Uterus (tissue), 2 donors: ENCODE measurements around the gene ZNF785.

Experiments
- POLR2A ChIP-seq, 2 donors: fragments of 450-650 bp; IDR thresholded peaks; one replicate each; pipeline ENCODE4 v1.6.1; 2016; ENCODE audit warnings: antibody characterized with exemption in 2 of 2, mild to moderate bottlenecking in 1 of 2, moderate library complexity in 1 of 2
- TF ChIP-seq, protein P1 (sequence below), 4 experiments: fragments of 200-600 bp in 2 of 4; fragments of 450-650 bp in 2 of 4; sonication (generic) in 2 of 4; IDR thresholded peaks; one replicate each; pipeline ENCODE4 v1.5.1; 2016 to 2019; ENCODE audit warnings: antibody characterized with exemption in 4 of 4, mild to moderate bottlenecking in 2 of 4, moderate library complexity in 1 of 4

- TF ChIP-seq, protein P1, sequence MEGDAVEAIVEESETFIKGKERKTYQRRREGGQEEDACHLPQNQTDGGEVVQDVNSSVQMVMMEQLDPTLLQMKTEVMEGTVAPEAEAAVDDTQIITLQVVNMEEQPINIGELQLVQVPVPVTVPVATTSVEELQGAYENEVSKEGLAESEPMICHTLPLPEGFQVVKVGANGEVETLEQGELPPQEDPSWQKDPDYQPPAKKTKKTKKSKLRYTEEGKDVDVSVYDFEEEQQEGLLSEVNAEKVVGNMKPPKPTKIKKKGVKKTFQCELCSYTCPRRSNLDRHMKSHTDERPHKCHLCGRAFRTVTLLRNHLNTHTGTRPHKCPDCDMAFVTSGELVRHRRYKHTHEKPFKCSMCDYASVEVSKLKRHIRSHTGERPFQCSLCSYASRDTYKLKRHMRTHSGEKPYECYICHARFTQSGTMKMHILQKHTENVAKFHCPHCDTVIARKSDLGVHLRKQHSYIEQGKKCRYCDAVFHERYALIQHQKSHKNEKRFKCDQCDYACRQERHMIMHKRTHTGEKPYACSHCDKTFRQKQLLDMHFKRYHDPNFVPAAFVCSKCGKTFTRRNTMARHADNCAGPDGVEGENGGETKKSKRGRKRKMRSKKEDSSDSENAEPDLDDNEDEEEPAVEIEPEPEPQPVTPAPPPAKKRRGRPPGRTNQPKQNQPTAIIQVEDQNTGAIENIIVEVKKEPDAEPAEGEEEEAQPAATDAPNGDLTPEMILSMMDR (IDR thresholded peaks at IDR 0.05): no peak
- no peak for TF ChIP-seq POLR2A (IDR thresholded peaks at IDR 0.05)
Measured at GRCh38 chr16:30619202-30619601, 33.7 kb upstream of the ZNF785 start.
